Putamen (tissue), 1 donor: ENCODE measurements around the gene GGTLC2.
"Not testable (repeated sequence)": the region's sequence is repeated elsewhere in the genome, so short reads cannot be mapped to it uniquely, and the experiment has no call there.

Experiments
- DNase-seq: peaks from one replicate; pipeline ENCODE4 v3.0.0-alpha.2; 2016; ENCODE audit warnings: low spot score

Gene GGTLC2

GRCh38 chr22:22644314-22644713 lies at the start of gene GGTLC2:
Gene GGTLC2, plus strand, starts transcription at chr22:22644614. Its CDS starts 1,732 bp downstream, at chr22:22646346.
- not testable (repeated sequence) for DNase-seq

GRCh38 chr22:22595001-22595835 lies 49.2 kb upstream of the GGTLC2 start:
- DNase-seq: no peak

GRCh38 chr22:22598144-22598543 lies 46.3 kb upstream of the GGTLC2 start:
- no peak for DNase-seq

GRCh38 chr22:22599248-22599647 lies 45.2 kb upstream of the GGTLC2 start:
- DNase-seq: no peak

GRCh38 chr22:22600531-22601261 lies 43.7 kb upstream of the GGTLC2 start:
- no peak for DNase-seq

GRCh38 chr22:22603470-22603947 lies 40.9 kb upstream of the GGTLC2 start:
- DNase-seq: no peak

- no peak for DNase-seq
Measured at GRCh38 chr22:22604326-22605073, 39.9 kb upstream of the GGTLC2 start.

- no peak for DNase-seq
Measured at GRCh38 chr22:22605074-22605404, 39.4 kb upstream of the GGTLC2 start.

- not testable (repeated sequence) for DNase-seq
Measured at GRCh38 chr22:22608022-22608421, 36.4 kb upstream of the GGTLC2 start.

GRCh38 chr22:22609291-22609690 lies 35.1 kb upstream of the GGTLC2 start:
- no peak for DNase-seq

GRCh38 chr22:22612516-22612915 lies 31.9 kb upstream of the GGTLC2 start:
- no peak for DNase-seq

GRCh38 chr22:22614065-22614464 lies 30.3 kb upstream of the GGTLC2 start:
- no peak for DNase-seq

- DNase-seq: no peak
Measured at GRCh38 chr22:22616636-22617035, 27.8 kb upstream of the GGTLC2 start.

- DNase-seq: no peak
Measured at GRCh38 chr22:22618448-22618847, 26.0 kb upstream of the GGTLC2 start.

- no peak for DNase-seq
Measured at GRCh38 chr22:22618923-22619322, 25.5 kb upstream of the GGTLC2 start.

- no peak for DNase-seq
Measured at GRCh38 chr22:22619765-22620414, 24.5 kb upstream of the GGTLC2 start.

GRCh38 chr22:22628546-22629495 lies 15.6 kb upstream of the GGTLC2 start:
- not testable (repeated sequence) for DNase-seq

GRCh38 chr22:22631223-22631652 lies 13.2 kb upstream of the GGTLC2 start:
- not testable (repeated sequence) for DNase-seq

GRCh38 chr22:22632226-22632625 lies 12.2 kb upstream of the GGTLC2 start:
- DNase-seq: not testable (repeated sequence)

- DNase-seq: not testable (repeated sequence)
Measured at GRCh38 chr22:22633533-22633932, 10.9 kb upstream of the GGTLC2 start.

- not testable (repeated sequence) for DNase-seq
Measured at GRCh38 chr22:22636260-22636659, 8.2 kb upstream of the GGTLC2 start.
